Panc1 (cell line): ENCODE results near the gene C17orf100. TPM values are rescaled to one million over a fixed set of nuclear protein-coding genes. Genes with fewer than 3 reads are reported as not detected.

ENCODE experiments used
- ATAC-seq: fragments of 200-7000 bp; cut with Tn5 transposase; 2 replicates; pipeline ENCODE4 v1.9.1; 2020; ENCODE audit warnings: mild to moderate bottlenecking, moderate library complexity
- BruUV-seq: library from RNA; stranded (reverse); fragments of 400-500 nt; replicated peaks from 2 replicates; lab custom pipeline; 2021; lab: Mats Ljungman, UMichigan
- CTCF ChIA-PET: fragments of 300-600 bp; sonication (Branson Sonifier 250); formaldehyde crosslinking; loops from one replicate; lab custom pipeline; 2022; ENCODE audit warnings: antibody characterized with exemption; lab: Charles Lee
- POLR2A ChIA-PET: fragments of 300-600 bp; sonication (Branson Sonifier 250); formaldehyde crosslinking; loops from one replicate; lab custom pipeline; 2022; ENCODE audit warnings: antibody characterized with exemption; lab: Charles Lee
- DNase-seq: peaks from one replicate; pipeline ENCODE4 v3.0.0-alpha.2; 2010; ENCODE audit warnings: low read depth, low spot score
- H3K27ac ChIP-seq: 2 replicates; pipeline ENCODE4 v1.5.1; 2011; ENCODE audit warnings: mild to moderate bottlenecking, low read length, inconsistent platforms
- H3K27me3 ChIP-seq: fragments of 200-500 bp; sonication (Bioruptor generic); 2 replicates; pipeline ENCODE4 v1.6.0; 2014; ENCODE audit warnings: low read length, inconsistent platforms; ENCODE audit not compliant: control insufficient read depth, insufficient read depth
- H3K36me3 ChIP-seq: fragments of 200-500 bp; sonication (Bioruptor generic); 2 replicates; pipeline ENCODE4 v1.5.1; 2014; ENCODE audit warnings: inconsistent platforms, mild to moderate bottlenecking, low read length, moderate library complexity; ENCODE audit not compliant: control insufficient read depth, insufficient read depth
- H3K4me1 ChIP-seq: 2 replicates; pipeline ENCODE4 v1.5.1; 2011; ENCODE audit warnings: inconsistent platforms, mild to moderate bottlenecking, low read length, moderate library complexity; ENCODE audit not compliant: control insufficient read depth, insufficient read depth
- H3K4me3 ChIP-seq, 2 experiments: 2 replicates each; pipeline ENCODE4 v1.5.1; 2011 to 2012; ENCODE audit warnings: low read depth in 2 of 2, low read length in 2 of 2, mild to moderate bottlenecking in 2 of 2, inconsistent platforms in 1 of 2, moderate library complexity in 1 of 2
- H3K9me3 ChIP-seq: fragments of 200-500 bp; sonication (Bioruptor generic); 2 replicates; pipeline ENCODE4 v1.5.1; 2014; ENCODE audit warnings: low read depth, mild to moderate bottlenecking, inconsistent platforms, low read length, moderate library complexity; ENCODE audit not compliant: control insufficient read depth, insufficient read depth
- POLR2AphosphoS5 ChIP-seq: IDR thresholded peaks from 2 replicates; pipeline ENCODE4 v1.6.1; 2012; ENCODE audit warnings: mild to moderate bottlenecking, low read depth, low read length, moderate library complexity
- SIN3A ChIP-seq: IDR thresholded peaks from 2 replicates; pipeline ENCODE4 v1.6.1; 2012; ENCODE audit warnings: low read depth, mild to moderate bottlenecking, low read length, moderate library complexity, borderline replicate concordance; ENCODE audit not compliant: insufficient read depth
- TCF7L2 ChIP-seq: IDR thresholded peaks from 2 replicates; pipeline ENCODE4 v1.6.1; 2011; ENCODE audit warnings: mild to moderate bottlenecking, low read depth, low read length, inconsistent platforms
- in situ Hi-C: cut with HindIII; loops from 2 replicates; pipeline ENCODE4 v1.10.0; 2016; ENCODE audit warnings: low sequenced_read_pairs, low pct_unique_long_range_greater_than_20kb
- intact Hi-C: fragments of 100-400 bp; cut with micrococcal nuclease; formaldehyde crosslinking; loops from one replicate; pipeline ENCODE4 v1.10.0; 2022; ENCODE audit not compliant: unreplicated experiment
- total RNA-seq: library from RNA; stranded (reverse); gene quantifications from one replicate; pipeline ENCODE4 v1.2.1, GENCODE V29; 2021; ENCODE audit not compliant: unreplicated experiment
- TF ChIP-seq, protein P1 (sequence below), 2 experiments: IDR thresholded peaks; 2 replicates each; pipeline ENCODE4 v1.6.1; 2011 to 2012; ENCODE audit warnings: low read depth in 2 of 2, control low read depth in 1 of 2, low read length in 1 of 2, mild to moderate bottlenecking in 1 of 2, moderate library complexity in 1 of 2; ENCODE audit not compliant: insufficient read depth in 1 of 2
- TF ChIP-seq, protein P2 (sequence below): fragments of 450-650 bp; IDR thresholded peaks from 2 replicates; pipeline ENCODE4 v1.5.1; 2017; ENCODE audit warnings: mild to moderate bottlenecking

C17orf100 gene
- total RNA-seq, 1 experiment from 2014 or later = 2.8 TPM

DNA sequence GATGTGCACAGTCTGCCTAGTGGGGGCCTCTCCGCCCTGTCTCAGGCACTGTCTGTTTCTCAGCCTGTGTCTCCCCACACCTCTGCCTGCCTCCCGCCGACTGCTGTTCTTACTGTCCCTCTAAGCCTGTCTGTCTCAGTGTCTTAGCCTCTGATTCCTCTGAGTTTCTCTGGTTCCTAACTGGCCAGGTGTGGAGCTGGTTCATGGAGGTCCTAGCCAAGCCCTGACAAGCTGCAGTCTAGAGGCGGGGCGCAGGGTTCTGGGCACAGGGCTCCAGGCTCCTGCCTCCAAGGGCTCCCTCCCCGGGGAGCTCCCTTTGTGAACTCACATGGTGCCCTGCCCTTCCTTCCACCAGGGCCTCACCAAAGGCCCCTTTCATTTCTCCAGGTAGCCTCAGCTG lies 19.4 kb downstream of the C17orf100 start:
- ChIA-PET POLR2A (no interaction called here), CTCF (no interaction called here)
- H3K4me1 ChIP-seq = no peaks in the 10 kb centered on the region
- intact Hi-C loops = no loop called here
- H3K36me3 ChIP-seq = no peaks in the 10 kb centered on the region
- no peaks in the 10 kb centered on the region for H3K9me3 ChIP-seq
- DNase-seq (no peak), ATAC-seq (no peak)
- in situ Hi-C loops = no loop called here
- no peak overlapping the region for H3K4me3 ChIP-seq
- H3K27ac ChIP-seq = no peak overlapping the region
- BruUV-seq = no TSS peak
- no peak for TF ChIP-seq POLR2AphosphoS5
- no peaks in the 10 kb centered on the region for H3K27me3 ChIP-seq

DNA sequence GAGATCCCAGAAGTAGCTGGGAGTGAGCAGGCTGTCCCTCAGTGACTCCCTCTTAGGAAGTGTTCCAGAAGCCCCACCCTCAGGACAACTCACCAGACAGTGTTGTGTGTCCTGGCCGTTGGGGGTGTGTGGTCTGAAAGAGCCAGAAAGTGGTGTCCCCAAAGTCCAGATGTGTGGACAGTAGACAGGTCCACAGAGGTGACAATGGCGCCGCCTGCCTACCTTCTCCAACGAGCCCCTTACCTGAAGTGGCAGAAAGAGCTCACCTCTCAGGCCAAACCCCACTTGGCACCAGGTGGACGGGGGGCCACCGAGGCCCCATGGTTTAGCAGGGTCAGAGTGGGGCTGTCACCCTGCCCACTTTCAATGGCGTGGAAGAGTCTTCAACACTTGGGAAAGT lies 19.9 kb downstream of the C17orf100 start:
- Histone ChIP-seq H3K4me1 (no peaks in the 10 kb centered on the region), H3K27me3 (no peaks in the 10 kb centered on the region), H3K36me3 (no peaks in the 10 kb centered on the region), H3K27ac (no peak overlapping the region), H3K9me3 (no peaks in the 10 kb centered on the region), H3K4me3 (no peak overlapping the region)
- no peak for ATAC-seq
- no TSS peak for BruUV-seq
- TF ChIP-seq SIN3A = no peak
- TF ChIP-seq, protein P1, sequence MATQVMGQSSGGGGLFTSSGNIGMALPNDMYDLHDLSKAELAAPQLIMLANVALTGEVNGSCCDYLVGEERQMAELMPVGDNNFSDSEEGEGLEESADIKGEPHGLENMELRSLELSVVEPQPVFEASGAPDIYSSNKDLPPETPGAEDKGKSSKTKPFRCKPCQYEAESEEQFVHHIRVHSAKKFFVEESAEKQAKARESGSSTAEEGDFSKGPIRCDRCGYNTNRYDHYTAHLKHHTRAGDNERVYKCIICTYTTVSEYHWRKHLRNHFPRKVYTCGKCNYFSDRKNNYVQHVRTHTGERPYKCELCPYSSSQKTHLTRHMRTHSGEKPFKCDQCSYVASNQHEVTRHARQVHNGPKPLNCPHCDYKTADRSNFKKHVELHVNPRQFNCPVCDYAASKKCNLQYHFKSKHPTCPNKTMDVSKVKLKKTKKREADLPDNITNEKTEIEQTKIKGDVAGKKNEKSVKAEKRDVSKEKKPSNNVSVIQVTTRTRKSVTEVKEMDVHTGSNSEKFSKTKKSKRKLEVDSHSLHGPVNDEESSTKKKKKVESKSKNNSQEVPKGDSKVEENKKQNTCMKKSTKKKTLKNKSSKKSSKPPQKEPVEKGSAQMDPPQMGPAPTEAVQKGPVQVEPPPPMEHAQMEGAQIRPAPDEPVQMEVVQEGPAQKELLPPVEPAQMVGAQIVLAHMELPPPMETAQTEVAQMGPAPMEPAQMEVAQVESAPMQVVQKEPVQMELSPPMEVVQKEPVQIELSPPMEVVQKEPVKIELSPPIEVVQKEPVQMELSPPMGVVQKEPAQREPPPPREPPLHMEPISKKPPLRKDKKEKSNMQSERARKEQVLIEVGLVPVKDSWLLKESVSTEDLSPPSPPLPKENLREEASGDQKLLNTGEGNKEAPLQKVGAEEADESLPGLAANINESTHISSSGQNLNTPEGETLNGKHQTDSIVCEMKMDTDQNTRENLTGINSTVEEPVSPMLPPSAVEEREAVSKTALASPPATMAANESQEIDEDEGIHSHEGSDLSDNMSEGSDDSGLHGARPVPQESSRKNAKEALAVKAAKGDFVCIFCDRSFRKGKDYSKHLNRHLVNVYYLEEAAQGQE (IDR thresholded peaks at IDR 0.05; ENCODE audit: insufficient read depth in 1 of 2, low read depth in 2 of 2, low read length in 1 of 2) = no peak
- TF ChIP-seq, protein P2, sequence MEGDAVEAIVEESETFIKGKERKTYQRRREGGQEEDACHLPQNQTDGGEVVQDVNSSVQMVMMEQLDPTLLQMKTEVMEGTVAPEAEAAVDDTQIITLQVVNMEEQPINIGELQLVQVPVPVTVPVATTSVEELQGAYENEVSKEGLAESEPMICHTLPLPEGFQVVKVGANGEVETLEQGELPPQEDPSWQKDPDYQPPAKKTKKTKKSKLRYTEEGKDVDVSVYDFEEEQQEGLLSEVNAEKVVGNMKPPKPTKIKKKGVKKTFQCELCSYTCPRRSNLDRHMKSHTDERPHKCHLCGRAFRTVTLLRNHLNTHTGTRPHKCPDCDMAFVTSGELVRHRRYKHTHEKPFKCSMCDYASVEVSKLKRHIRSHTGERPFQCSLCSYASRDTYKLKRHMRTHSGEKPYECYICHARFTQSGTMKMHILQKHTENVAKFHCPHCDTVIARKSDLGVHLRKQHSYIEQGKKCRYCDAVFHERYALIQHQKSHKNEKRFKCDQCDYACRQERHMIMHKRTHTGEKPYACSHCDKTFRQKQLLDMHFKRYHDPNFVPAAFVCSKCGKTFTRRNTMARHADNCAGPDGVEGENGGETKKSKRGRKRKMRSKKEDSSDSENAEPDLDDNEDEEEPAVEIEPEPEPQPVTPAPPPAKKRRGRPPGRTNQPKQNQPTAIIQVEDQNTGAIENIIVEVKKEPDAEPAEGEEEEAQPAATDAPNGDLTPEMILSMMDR = no peak
- no peak for TF ChIP-seq POLR2AphosphoS5
- no peak for TF ChIP-seq TCF7L2
- no peak for DNase-seq
- ChIA-PET POLR2A (no interaction called here), CTCF (no interaction called here)
- intact Hi-C loops = no loop called here
- in situ Hi-C loops = no loop called here

DNA sequence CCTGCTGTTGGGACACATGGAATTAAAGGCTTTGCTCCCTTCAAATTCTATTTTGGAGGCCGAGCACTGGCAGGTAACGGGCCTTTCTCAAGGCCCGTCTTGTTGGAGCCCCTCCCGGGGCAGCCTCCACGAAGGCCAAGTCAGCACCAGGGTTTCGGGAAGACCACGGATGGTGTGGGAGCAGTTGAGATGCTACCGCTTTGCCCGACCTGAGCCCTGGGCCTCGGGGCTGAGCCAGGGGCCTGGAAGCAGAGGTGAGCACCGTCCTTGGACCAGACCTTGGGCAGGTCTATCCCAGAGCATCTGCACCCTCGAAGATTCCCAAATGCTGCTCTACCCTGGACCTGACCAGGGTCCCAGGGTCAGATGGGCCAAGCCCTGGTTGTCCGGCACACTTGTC lies 23.0 kb downstream of the C17orf100 start:
- Histone ChIP-seq H3K4me3 (no peak overlapping the region), H3K27me3 (peaks cover 5% of the 10 kb centered on the region; the same call in 1 of the 2 replicates), H3K36me3 (no peaks in the 10 kb centered on the region), H3K27ac (no peak overlapping the region), H3K4me1 (no peaks in the 10 kb centered on the region), H3K9me3 (no peaks in the 10 kb centered on the region)
- no TSS peak for BruUV-seq
- intact Hi-C loops (no loop called here), in situ Hi-C loops (no loop called here)
- ChIA-PET POLR2A (no interaction called here), CTCF (no interaction called here)
- ATAC-seq = no peak
- TF ChIP-seq POLR2AphosphoS5 (no peak), TCF7L2 (no peak), SIN3A (no peak)
- TF ChIP-seq, protein P2 = no peak
- TF ChIP-seq, protein P1 (IDR thresholded peaks at IDR 0.05; ENCODE audit: insufficient read depth in 1 of 2, low read depth in 2 of 2, low read length in 1 of 2) = no peak
- no peak for DNase-seq
